Upper lobe of left lung (tissue), 4 donors: ENCODE results near the gene RNF10.

Source experiments
- CTCF ChIP-seq, 6 experiments: fragments of 450-650 bp in 4 of 6; fragments of 200-600 bp in 2 of 6; sonication (generic) in 2 of 6; IDR thresholded peaks; one replicate each; pipeline ENCODE4 v1.5.1; 2016 to 2019; ENCODE audit warnings: antibody characterized with exemption in 6 of 6
- EP300 ChIP-seq, 4 donors: sonication (generic); formaldehyde crosslinking; IDR thresholded peaks; one replicate each; pipeline ENCODE4 v1.5.1; 2017; ENCODE audit warnings: antibody characterized with exemption in 4 of 4, control low read depth in 2 of 4

DNA sequence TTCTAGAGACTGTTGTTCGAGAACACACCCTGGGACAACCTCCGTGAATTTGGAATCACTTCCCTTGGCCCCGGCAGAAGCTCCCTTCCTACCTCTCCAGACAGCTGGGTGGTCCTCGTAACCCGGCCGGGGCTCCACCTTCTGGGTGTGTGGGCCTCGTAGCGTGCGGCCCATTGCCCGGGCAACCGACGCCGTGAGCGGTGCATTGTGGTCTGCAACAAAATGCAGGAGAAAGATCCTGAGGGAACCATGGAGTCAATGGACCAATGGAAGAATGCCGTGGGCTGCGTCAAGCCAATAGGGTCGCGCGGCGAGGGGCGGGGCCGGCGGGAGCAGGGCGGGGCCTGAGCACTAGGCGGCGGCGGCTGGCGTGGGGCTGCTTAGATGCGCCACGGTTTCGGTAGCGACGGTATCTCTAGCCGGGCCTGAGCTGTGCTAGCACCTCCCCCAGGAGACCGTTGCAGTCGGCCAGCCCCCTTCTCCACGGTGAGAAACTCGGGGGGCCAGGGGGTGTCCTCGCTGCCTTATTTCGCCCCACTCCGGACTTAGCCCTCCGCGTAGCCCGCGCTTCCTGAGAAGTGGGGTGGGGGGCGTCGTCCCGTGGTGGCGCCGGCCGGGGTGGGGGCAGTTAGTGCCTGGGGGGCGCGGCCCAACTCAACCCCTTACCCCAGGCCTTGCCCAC, 38.3 kb upstream of the RNF10 start, which contains the start of gene DYNLL1:
- TF ChIP-seq CTCF (IDR thresholded peaks at IDR 0.05) = peak in 3 of 6 experiments; percentile 30 to 55 (median 39)
- peak in 2 of 4 donors; percentile 81 to 94 for TF ChIP-seq EP300 (IDR thresholded peaks at IDR 0.05)
